Sigmoid colon (tissue), 4 donors: ENCODE results near the gene CDH23.

Experiments
- POLR2AphosphoS5 ChIP-seq, 4 donors: sonication (generic); formaldehyde crosslinking; IDR thresholded peaks; one replicate each; pipeline ENCODE4 v1.6.1; 2017; ENCODE audit warnings: antibody characterized with exemption in 4 of 4
- TF ChIP-seq, protein P1 (sequence below), 4 experiments: fragments of 450-650 bp in 3 of 4; fragments of 200-600 bp in 1 of 4; IDR thresholded peaks; one replicate each; pipeline ENCODE4 v1.5.1; 2016 to 2019; ENCODE audit warnings: antibody characterized with exemption in 4 of 4, mild to moderate bottlenecking in 3 of 4, moderate library complexity in 2 of 4

DNA sequence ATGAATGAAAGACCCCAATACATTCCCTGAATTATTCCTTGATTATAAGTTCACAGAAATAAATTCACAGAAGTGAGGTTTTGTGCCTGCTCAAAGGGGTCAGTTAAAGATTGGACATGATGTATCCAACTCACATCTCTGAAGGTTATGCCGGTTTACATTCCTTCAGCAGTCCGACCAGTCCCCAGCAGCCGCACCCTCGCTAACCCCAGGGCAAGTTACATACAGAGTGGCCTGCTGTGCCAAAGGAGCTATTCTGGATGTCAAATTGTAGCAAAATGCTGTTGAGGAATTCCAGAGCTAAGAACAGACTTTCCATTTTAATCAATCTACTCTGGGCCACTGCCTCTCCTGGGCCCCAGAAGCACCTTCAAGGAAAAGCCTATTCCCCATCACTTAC lies 434.0 kb downstream of the CDH23 start:
- TF ChIP-seq, protein P1, sequence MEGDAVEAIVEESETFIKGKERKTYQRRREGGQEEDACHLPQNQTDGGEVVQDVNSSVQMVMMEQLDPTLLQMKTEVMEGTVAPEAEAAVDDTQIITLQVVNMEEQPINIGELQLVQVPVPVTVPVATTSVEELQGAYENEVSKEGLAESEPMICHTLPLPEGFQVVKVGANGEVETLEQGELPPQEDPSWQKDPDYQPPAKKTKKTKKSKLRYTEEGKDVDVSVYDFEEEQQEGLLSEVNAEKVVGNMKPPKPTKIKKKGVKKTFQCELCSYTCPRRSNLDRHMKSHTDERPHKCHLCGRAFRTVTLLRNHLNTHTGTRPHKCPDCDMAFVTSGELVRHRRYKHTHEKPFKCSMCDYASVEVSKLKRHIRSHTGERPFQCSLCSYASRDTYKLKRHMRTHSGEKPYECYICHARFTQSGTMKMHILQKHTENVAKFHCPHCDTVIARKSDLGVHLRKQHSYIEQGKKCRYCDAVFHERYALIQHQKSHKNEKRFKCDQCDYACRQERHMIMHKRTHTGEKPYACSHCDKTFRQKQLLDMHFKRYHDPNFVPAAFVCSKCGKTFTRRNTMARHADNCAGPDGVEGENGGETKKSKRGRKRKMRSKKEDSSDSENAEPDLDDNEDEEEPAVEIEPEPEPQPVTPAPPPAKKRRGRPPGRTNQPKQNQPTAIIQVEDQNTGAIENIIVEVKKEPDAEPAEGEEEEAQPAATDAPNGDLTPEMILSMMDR (IDR thresholded peaks at IDR 0.05), result no peak
- no peak for TF ChIP-seq POLR2AphosphoS5 (IDR thresholded peaks at IDR 0.05)
